ENCODE data around the gene SS18L1. TPM values are rescaled to one million over a fixed set of nuclear protein-coding genes. Genes with fewer than 3 reads are reported as not detected.

SS18L1 gene
- polyA plus RNA-seq, 1 of the 3 experiments (the other 2 are of a cell fraction), result 10.7 TPM

- no peaks in the 10 kb centered on the region for H3K9me2 ChIP-seq
- H3F3A ChIP-seq (replicated peaks; ENCODE audit: insufficient read depth), result no peaks in the 10 kb centered on the region
- no peak overlapping the region for H3K9ac ChIP-seq
- no peaks in the 10 kb centered on the region for H3K9me3 ChIP-seq
- peaks cover 0 to 7% of the 10 kb centered on the region in 2 experiments; a peak in 1 of 4 replicates for H3K4me1 ChIP-seq (ENCODE audit: control insufficient read depth in 1 of 2, insufficient read depth in 2 of 2, low read depth in 1 of 2, low read length in 1 of 2)
- H3K4me2 ChIP-seq, result no peak overlapping the region
- no peaks in the 10 kb centered on the region for H4K20me1 ChIP-seq (ENCODE audit: insufficient read depth)
- no peak overlapping the region for H2AFZ ChIP-seq (ENCODE audit: low read depth)
- H3K36me3 ChIP-seq (replicated peaks in 1 of 2; ENCODE audit: control insufficient read depth in 1 of 2, insufficient read depth in 2 of 2, low read length in 1 of 2), result no peaks in the 10 kb centered on the region
- H3K4me3 ChIP-seq (ENCODE audit: low read depth in 2 of 2, low read length in 1 of 2), result no peak overlapping the region
- WGBS (ENCODE audit: low lambda C conversion rate), result 76% methylated on average over 20 of the region's 27 CpGs
- peak; percentile 42 for DNase-seq
- ChIA-PET CTCF (interaction anchor here (1.3 kb wide), 1 partner anchor 173 kb away, joined by 3 read pairs; no protein-coding TSS in a partner anchor), POLR2A (no interaction called here)
- TF ChIP-seq MAX (IDR thresholded peaks at IDR 0.05; ENCODE audit: low read depth), result no peak
- no peak for TF ChIP-seq USF1 (IDR thresholded peaks at IDR 0.05; ENCODE audit: borderline replicate concordance, low read depth)
- no peak for TF ChIP-seq PBX3 (IDR thresholded peaks at IDR 0.05)
- TF ChIP-seq FOXJ3 (CRISPR knock-in tag; IDR thresholded peaks at IDR 0.05), result no peak
- TF ChIP-seq RFX5 (IDR thresholded peaks at IDR 0.05; ENCODE audit: low read length), result no peak
- TF ChIP-seq YY1 (IDR thresholded peaks at IDR 0.05; ENCODE audit: low read depth), result no peak
- no peak for TF ChIP-seq RXRA (IDR thresholded peaks at IDR 0.05; ENCODE audit: borderline replicate concordance, low read depth)
- TF ChIP-seq USF2 (IDR thresholded peaks at IDR 0.05; ENCODE audit: borderline replicate concordance, low read depth, low read length), result no peak
- TF ChIP-seq TEAD4 (IDR thresholded peaks at IDR 0.05; ENCODE audit: borderline replicate concordance, insufficient read depth), result no peak
- TF ChIP-seq MEF2A (IDR thresholded peaks at IDR 0.05; ENCODE audit: borderline replicate concordance, low read depth), result no peak
- TF ChIP-seq TAF1 (IDR thresholded peaks at IDR 0.05; ENCODE audit: borderline replicate concordance, low read depth, low read length), result no peak
- no peak for TF ChIP-seq EP300 (IDR thresholded peaks at IDR 0.05; ENCODE audit: borderline replicate concordance in 1 of 2, low read depth in 1 of 2, low read length in 1 of 2)
- no peak for TF ChIP-seq RCOR1 (IDR thresholded peaks at IDR 0.05; ENCODE audit: low read length)
- TF ChIP-seq FOXM1 (IDR thresholded peaks at IDR 0.05; ENCODE audit: low read depth), result no peak
- no peaks in the 10 kb centered on the region for H3K79me2 ChIP-seq (ENCODE audit: insufficient read depth)
- H3K27me3 ChIP-seq (ENCODE audit: insufficient read depth), result no peaks in the 10 kb centered on the region
- no peak overlapping the region for H3K27ac ChIP-seq (ENCODE audit: low read depth in 2 of 2, low read length in 1 of 2)
These were observed 65.5 kb downstream of the SS18L1 start for GRCh38 chr20:62208795-62209755.

Measured in SK-N-SH (cell line).